HepG2 (cell line): ENCODE results near the gene SLC1A5. TPM values are rescaled to one million over a fixed set of nuclear protein-coding genes. Genes with fewer than 3 reads are reported as not detected.

Source experiments
- ATAC-seq: fragments of 200-7000 bp; cut with Tn5 transposase; 3 replicates; pipeline ENCODE4 v1.9.1; 2020; ENCODE audit warnings: mild to moderate bottlenecking, moderate library complexity
- BruUV-seq: library from RNA; stranded (reverse); fragments of 400-500 nt; replicated peaks from 2 replicates; lab custom pipeline; 2021; lab: Mats Ljungman, UMichigan
- CTCF ChIA-PET: fragments of 300-600 bp; formaldehyde crosslinking; extraction: SDS; loops from one replicate; lab custom pipeline; 2021; ENCODE audit warnings: low total read pairs, inconsistent platforms, low intra/inter-chr PET ratio; lab: Yijun Ruan, JAX
- POLR2A ChIA-PET: fragments of 350-600 bp; sonication (Branson Sonifier 250); formaldehyde crosslinking; loops from one replicate; lab custom pipeline; 2020; ENCODE audit warnings: antibody characterized with exemption, inconsistent platforms; lab: Yijun Ruan, JAX
- DNase-seq: peaks from one replicate; pipeline ENCODE4 v3.0.0-alpha.2; 2015; ENCODE audit warnings: low spot score
- FAIRE-seq: peaks from 3 replicates; lab custom pipeline; 2011; peaks lifted over from hg19 to GRCh38; lab: Jason Lieb, UNC
- H2AFZ ChIP-seq: one replicate; pipeline ENCODE4 v1.6.1; 2011; ENCODE audit warnings: low read length, inconsistent platforms
- H3K27ac ChIP-seq: fragments of 300-600 bp; 3 replicates; pipeline ENCODE4 v1.8.0; 2011; ENCODE audit warnings: mixed run types, mild to moderate bottlenecking, mixed read lengths, low read length, inconsistent platforms; ENCODE audit not compliant: insufficient read depth; ENCODE audit errors: extremely low read length
- H3K27me3 ChIP-seq, 2 experiments: fragments of 200-600 bp in 1 of 2; 2 replicates in 1 of 2; 3 replicates in 1 of 2; pipeline versions ENCODE4 v1.6.0 to v1.8.0; 2011; ENCODE audit warnings: low read length in 2 of 2, mild to moderate bottlenecking in 2 of 2, moderate library complexity in 2 of 2, inconsistent platforms in 1 of 2; ENCODE audit not compliant: insufficient read depth in 2 of 2, control insufficient read depth in 1 of 2
- H3K36me3 ChIP-seq, 2 experiments: fragments of 200-600 bp in 1 of 2; replicated peaks in 1 of 2; 2 replicates in 1 of 2; 3 replicates in 1 of 2; pipeline versions ENCODE4 v1.5.1 to v1.8.0; 2011; ENCODE audit warnings: low read length in 2 of 2, inconsistent platforms in 1 of 2; ENCODE audit not compliant: insufficient read depth in 2 of 2, control insufficient read depth in 1 of 2
- H3K4me1 ChIP-seq: 2 replicates; pipeline ENCODE4 v1.5.1; 2012; ENCODE audit warnings: low read length, inconsistent platforms; ENCODE audit not compliant: insufficient read depth
- H3K4me2 ChIP-seq: 2 replicates; pipeline ENCODE4 v1.6.0; 2011; ENCODE audit warnings: low read depth, low read length, inconsistent platforms
- H3K4me3 ChIP-seq, 3 experiments: fragments of 200-600 bp in 1 of 3; sonication (generic), shearing (Covaris generic) in 1 of 3; replicated peaks in 1 of 3; 2 replicates each; pipeline ENCODE4 v1.5.1; 2011 to 2016; ENCODE audit warnings: low read length in 3 of 3, inconsistent platforms in 2 of 3, low read depth in 2 of 3, mild to moderate bottlenecking in 2 of 3, control low read depth in 1 of 3, mixed read lengths in 1 of 3; ENCODE audit not compliant: insufficient read depth in 1 of 3
- H3K79me2 ChIP-seq: one replicate; pipeline ENCODE4 v1.6.1; 2011; ENCODE audit warnings: low read length, inconsistent platforms; ENCODE audit not compliant: insufficient read depth
- H3K9ac ChIP-seq: 2 replicates; pipeline ENCODE4 v1.6.0; 2011; ENCODE audit warnings: mild to moderate bottlenecking, low read depth, low read length, inconsistent platforms; ENCODE audit not compliant: insufficient read depth
- H3K9me3 ChIP-seq: 2 replicates; pipeline ENCODE4 v1.5.1; 2012; ENCODE audit warnings: mild to moderate bottlenecking, low read length
- H4K20me1 ChIP-seq: 2 replicates; pipeline ENCODE4 v1.6.0; 2011; ENCODE audit warnings: inconsistent platforms, mild to moderate bottlenecking, low read length, moderate library complexity; ENCODE audit not compliant: insufficient read depth
- ATF4 ChIP-seq, 2 experiments: fragments of 450-650 bp in 1 of 2; sonication (generic) in 1 of 2; formaldehyde crosslinking; IDR thresholded peaks; 2 replicates each; pipeline versions ENCODE4 v1.5.0 to v1.8.0; 2020 to 2022; ENCODE audit warnings: mild to moderate bottlenecking in 1 of 2, missing genetic modification reagents in 1 of 2
- ATF7 ChIP-seq, 2 experiments: fragments of 450-650 bp in 1 of 2; sonication (generic) in 1 of 2; formaldehyde crosslinking in 1 of 2; IDR thresholded peaks; 2 replicates each; pipeline versions ENCODE4 v1.4.0 to v1.6.1; 2016 to 2020; ENCODE audit warnings: antibody characterized with exemption in 1 of 2, mild to moderate bottlenecking in 1 of 2, missing genetic modification reagents in 1 of 2
- BORCS8-MEF2B ChIP-seq: sonication (generic); formaldehyde crosslinking; IDR thresholded peaks from 2 replicates; pipeline ENCODE4 v1.8.0; 2022; ENCODE audit warnings: mild to moderate bottlenecking, missing genetic modification reagents
- CEBPB ChIP-seq: IDR thresholded peaks from 2 replicates; pipeline ENCODE4 v1.6.1; 2011; ENCODE audit warnings: low read depth, low read length, improper control_type of control experiment, borderline replicate concordance
- CEBPG ChIP-seq: IDR thresholded peaks from 2 replicates; pipeline ENCODE4 v1.6.1; 2016
- DNMT1 ChIP-seq: sonication (generic); formaldehyde crosslinking; IDR thresholded peaks from 2 replicates; pipeline ENCODE4 v1.5.1; 2020; ENCODE audit warnings: mild to moderate bottlenecking, missing genetic modification reagents
- HDAC1 ChIP-seq: sonication (generic); formaldehyde crosslinking; IDR thresholded peaks from 2 replicates; pipeline ENCODE4 v1.5.1; 2020; ENCODE audit warnings: mild to moderate bottlenecking, missing genetic modification reagents
- KAT8 ChIP-seq: IDR thresholded peaks from 2 replicates; pipeline ENCODE4 v1.6.1; 2016; ENCODE audit warnings: missing genetic modification reagents, missing compliant biosample characterization
- KDM2A ChIP-seq: sonication (generic); formaldehyde crosslinking; IDR thresholded peaks from 2 replicates; pipeline ENCODE4 v1.4.0; 2020; ENCODE audit warnings: low read depth, missing genetic modification reagents, borderline replicate concordance
- RXRB ChIP-seq: IDR thresholded peaks from 2 replicates; pipeline ENCODE4 v1.6.1; 2016; ENCODE audit warnings: borderline replicate concordance, missing genetic modification reagents, missing compliant biosample characterization
- TIGD3 ChIP-seq: sonication (generic); formaldehyde crosslinking; IDR thresholded peaks from 2 replicates; pipeline ENCODE4 v1.5.1; 2020; ENCODE audit warnings: mild to moderate bottlenecking, missing genetic modification reagents, borderline replicate concordance
- TRIM24 ChIP-seq: sonication (generic); formaldehyde crosslinking; IDR thresholded peaks from 2 replicates; pipeline ENCODE4 v1.8.0; 2022; ENCODE audit warnings: mild to moderate bottlenecking, missing genetic modification reagents
- ZBTB3 ChIP-seq: sonication (generic); formaldehyde crosslinking; IDR thresholded peaks from 2 replicates; pipeline ENCODE4 v1.4.0; 2020; ENCODE audit warnings: low read depth, mild to moderate bottlenecking, moderate library complexity, missing genetic modification reagents, borderline replicate concordance
- ZNF205 ChIP-seq: IDR thresholded peaks from 2 replicates; pipeline ENCODE4 v1.6.1; 2018; ENCODE audit warnings: missing biosample characterization, missing genetic modification reagents
- ZNF24 ChIP-seq: fragments of 450-650 bp; IDR thresholded peaks from 2 replicates; pipeline ENCODE4 v1.6.1; 2017; ENCODE audit warnings: antibody characterized with exemption, mild to moderate bottlenecking
- ZNF460 ChIP-seq: sonication (generic); formaldehyde crosslinking; IDR thresholded peaks from 2 replicates; pipeline ENCODE4 v1.5.1; 2020; ENCODE audit warnings: missing genetic modification reagents, mild to moderate bottlenecking, borderline replicate concordance
- ZNF510 ChIP-seq: sonication (generic); formaldehyde crosslinking; IDR thresholded peaks from 2 replicates; pipeline ENCODE4 v1.4.0; 2020; ENCODE audit warnings: low read depth, mild to moderate bottlenecking, missing genetic modification reagents
- ZNF747 ChIP-seq: sonication (generic); formaldehyde crosslinking; IDR thresholded peaks from 2 replicates; pipeline ENCODE4 v1.8.1; 2023; ENCODE audit warnings: missing genetic modification reagents, mild to moderate bottlenecking, borderline replicate concordance
- WGBS: methylation state at CpG from one replicate; pipeline ENCODE4 v1.1.6; 2017; ENCODE audit warnings: low lambda C conversion rate; 5-methylcytosine and 5-hydroxymethylcytosine counted together
- in situ Hi-C: cut with HindIII; loops from 2 replicates; pipeline ENCODE4 v1.10.0; 2017; ENCODE audit warnings: low pct_unique_long_range_greater_than_20kb; ENCODE audit not compliant: extremely low pct_ligation_motif_present
- intact Hi-C: fragments of 100-400 bp; cut with micrococcal nuclease; formaldehyde crosslinking; loops from one replicate; pipeline ENCODE4 v1.10.0; 2022; ENCODE audit not compliant: unreplicated experiment
- polyA plus RNA-seq, 8 experiments: library from polyadenylated mRNA; depleted of rRNA in 3 of 8; stranded (reverse) in 7 of 8; unstranded in 1 of 8; fragments of >200 nt; fragmentation: Illumina TruSeq in 4 of 8; extraction: Trizol in 4 of 8; gene quantifications; 2 replicates each; pipeline versions ENCODE4 v1.2.1 to v1.2.3, GENCODE V29; 2011 to 2016; ENCODE audit warnings: low read depth in 4 of 8, missing spikeins in 1 of 8, mixed read lengths in 1 of 8; ENCODE audit not compliant: insufficient read depth in 1 of 8
- total RNA-seq, 5 experiments: library from RNA; depleted of rRNA; stranded (reverse); fragments of >200 nt; fragmentation: Illumina TruSeq; extraction: Trizol; gene quantifications; 2 replicates each; pipeline ENCODE4 v1.2.3, GENCODE V29; 2016; ENCODE audit warnings: low read depth in 1 of 5
- TF ChIP-seq, protein P1 (sequence below): sonication (generic); formaldehyde crosslinking; IDR thresholded peaks from 2 replicates; pipeline ENCODE4 v1.4.0; 2020; ENCODE audit warnings: mild to moderate bottlenecking, missing genetic modification reagents

SLC1A5 gene
- total and polyA plus RNA-seq, 2 of the 13 experiments (the other 11 are each of a cell fraction or from before 2014, with no cell fraction given), result 120 to 159 TPM

DNA sequence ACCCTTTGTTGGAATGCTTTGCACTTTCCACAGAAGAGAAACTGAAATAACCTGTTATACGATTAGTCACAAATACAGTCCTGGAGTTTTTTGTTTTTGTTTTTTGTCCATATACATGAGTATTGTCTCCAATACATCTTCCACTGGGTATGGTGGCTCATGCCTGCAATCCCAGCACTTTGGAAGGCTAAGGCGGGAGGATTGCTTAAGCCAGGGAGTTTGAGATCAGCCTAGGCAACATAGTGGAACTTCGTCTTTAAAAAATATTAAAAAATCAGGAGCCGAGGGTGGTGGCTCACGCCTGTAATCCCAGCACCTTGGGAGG is 37.3 kb upstream of the SLC1A5 start (continued):
- TF ChIP-seq, protein P1, sequence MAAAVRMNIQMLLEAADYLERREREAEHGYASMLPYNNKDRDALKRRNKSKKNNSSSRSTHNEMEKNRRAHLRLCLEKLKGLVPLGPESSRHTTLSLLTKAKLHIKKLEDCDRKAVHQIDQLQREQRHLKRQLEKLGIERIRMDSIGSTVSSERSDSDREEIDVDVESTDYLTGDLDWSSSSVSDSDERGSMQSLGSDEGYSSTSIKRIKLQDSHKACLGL, result no peak
- TF ChIP-seq RXRB (CRISPR knock-in tag) (no peak), ZNF747 (CRISPR knock-in tag) (no peak), HDAC1 (CRISPR knock-in tag) (no peak), KDM2A (CRISPR knock-in tag) (no peak), KAT8 (CRISPR knock-in tag) (no peak)

- in situ Hi-C loops (no loop called here), intact Hi-C loops (no loop called here)
- TF ChIP-seq TRIM24 (CRISPR knock-in tag) (no peak), ZNF460 (no peak), BORCS8-MEF2B (CRISPR knock-in tag) (no peak), CEBPG (CRISPR knock-in tag) (0 out of 2 replicates have a peak, but pooled peaks have one; percentile 17), CEBPB (0 out of 2 replicates have a peak, but pooled peaks have one; percentile 15), ATF7 (IDR thresholded peaks at IDR 0.05) (peak; percentile 52; the same call in 1 of the 2 replicates), ATF7 (CRISPR knock-in tag; IDR thresholded peaks at IDR 0.05) (no peak), ZNF205 (CRISPR knock-in tag) (no peak), ZNF24 (no peak), ZBTB3 (CRISPR knock-in tag) (no peak), TIGD3 (CRISPR knock-in tag) (no peak), DNMT1 (CRISPR knock-in tag) (no peak), ZNF510 (no peak), ATF4 (CRISPR knock-in tag; IDR thresholded peaks at IDR 0.05) (0 out of 4 replicates have a peak, but pooled peaks of 1 of the 2 experiments have one; percentile 17)
- H3K4me1 ChIP-seq, result peaks cover 42% of the 10 kb centered on the region
- no peaks in the 10 kb centered on the region for H4K20me1 ChIP-seq
- no TSS peak for BruUV-seq
- no peaks in the 10 kb centered on the region for H3K79me2 ChIP-seq
- no peak overlapping the region for H3K9ac ChIP-seq
- no peaks in the 10 kb centered on the region for H3K9me3 ChIP-seq
- no peak for ATAC-seq
- no peak overlapping the region for H3K4me3 ChIP-seq
- H2AFZ ChIP-seq, result no peak overlapping the region
- FAIRE-seq, result no peak
- peaks cover 0 to under 1% of the 10 kb centered on the region in 2 experiments; a peak in 1 of 5 replicates for H3K27me3 ChIP-seq
- H3K4me2 ChIP-seq, result no peak overlapping the region; the same call in 1 of the 2 replicates
- ChIA-PET POLR2A (no interaction called here), CTCF (no interaction called here)
- H3K36me3 ChIP-seq, result no peaks in the 10 kb centered on the region
- DNase-seq, result no peak
- 62% methylated on average over 19 of the region's 21 CpGs for WGBS
- H3K27ac ChIP-seq, result no peak overlapping the region
These were observed 36.7 kb upstream of the SLC1A5 start for GRCh38 chr19:46824890-46825730.
